ENCODE results near the gene MEGF10.
A peak's percentile ranks its signal among the peaks of the same experiment; 100 is the strongest.

MEGF10 gene

GRCh38 chr5:127375124-127375523 lies 84.5 kb downstream of the MEGF10 start:
- no peak for DNase-seq

GRCh38 chr5:127375544-127376091 lies 85.0 kb downstream of the MEGF10 start:
- no peak for DNase-seq

- no peak for DNase-seq
Measured at GRCh38 chr5:127377651-127378050, 87.1 kb downstream of the MEGF10 start.

- no peak for DNase-seq
Measured at GRCh38 chr5:127385936-127386335, 95.3 kb downstream of the MEGF10 start.

GRCh38 chr5:127386557-127386956 lies 96.0 kb downstream of the MEGF10 start:
- peak in 1 of 2 donors; percentile 9 for DNase-seq

- DNase-seq: peak; percentile 8 to 61
Measured at GRCh38 chr5:127389601-127390000, 99.0 kb downstream of the MEGF10 start.

GRCh38 chr5:127392762-127393161 lies 102.2 kb downstream of the MEGF10 start:
- DNase-seq: no peak

- DNase-seq: no peak
Measured at GRCh38 chr5:127396490-127397155, 106.0 kb downstream of the MEGF10 start.

- DNase-seq: no peak
Measured at GRCh38 chr5:127398508-127398907, 107.9 kb downstream of the MEGF10 start.

- DNase-seq: no peak
Measured at GRCh38 chr5:127399068-127399467, 108.5 kb downstream of the MEGF10 start.

GRCh38 chr5:127400539-127400938 lies 109.9 kb downstream of the MEGF10 start:
- DNase-seq: no peak

- DNase-seq: no peak
Measured at GRCh38 chr5:127400946-127401670, 110.5 kb downstream of the MEGF10 start.

- DNase-seq: no peak
Measured at GRCh38 chr5:127402361-127402760, 111.8 kb downstream of the MEGF10 start.

GRCh38 chr5:127404190-127404589 lies 113.6 kb downstream of the MEGF10 start:
- no peak for DNase-seq

- DNase-seq: no peak
Measured at GRCh38 chr5:127406326-127407121, 115.9 kb downstream of the MEGF10 start.

GRCh38 chr5:127409246-127409917 lies 118.8 kb downstream of the MEGF10 start:
- DNase-seq: no peak

- DNase-seq: no peak
Measured at GRCh38 chr5:127409921-127410675, 119.5 kb downstream of the MEGF10 start.

- DNase-seq: no peak
Measured at GRCh38 chr5:127410959-127411358, 120.4 kb downstream of the MEGF10 start.

- DNase-seq: no peak
Measured at GRCh38 chr5:127411381-127411780, 120.8 kb downstream of the MEGF10 start.

- DNase-seq: no peak
Measured at GRCh38 chr5:127412698-127413097, 122.1 kb downstream of the MEGF10 start.

- no peak for DNase-seq
Measured at GRCh38 chr5:127415034-127415433, 124.4 kb downstream of the MEGF10 start.

- DNase-seq: no peak
Measured at GRCh38 chr5:127416906-127417305, 126.3 kb downstream of the MEGF10 start.

Data from inflammatory macrophage treated with lipopolysaccharide for 1 hour (primary cell).